ENCODE measurements around the gene CIAO1.
"Not testable (repeated sequence)": the region's sequence is repeated elsewhere in the genome, so short reads cannot be mapped to it uniquely, and the experiment has no call there.

- not testable (repeated sequence) for TF ChIP-seq CTCF, POLR2A (IDR thresholded peaks at IDR 0.05)
These were observed 44.9 kb upstream of the CIAO1 start for GRCh38 chr2:96221106-96221505.

All from testis (tissue), 2 donors.